HG02763 (cell line): ENCODE data around the gene FLT3.
"Not testable (repeated sequence)": the region's sequence is repeated elsewhere in the genome, so short reads cannot be mapped to it uniquely, and the experiment has no call there.

Experiments used
- ATAC-seq: cut with Tn5 transposase; IDR thresholded peaks from one replicate; pipeline ENCODE4 v1.9.1; 2021; ENCODE audit warnings: mild to moderate bottlenecking, moderate library complexity; ENCODE audit not compliant: unreplicated experiment

The FLT3 gene

DNA sequence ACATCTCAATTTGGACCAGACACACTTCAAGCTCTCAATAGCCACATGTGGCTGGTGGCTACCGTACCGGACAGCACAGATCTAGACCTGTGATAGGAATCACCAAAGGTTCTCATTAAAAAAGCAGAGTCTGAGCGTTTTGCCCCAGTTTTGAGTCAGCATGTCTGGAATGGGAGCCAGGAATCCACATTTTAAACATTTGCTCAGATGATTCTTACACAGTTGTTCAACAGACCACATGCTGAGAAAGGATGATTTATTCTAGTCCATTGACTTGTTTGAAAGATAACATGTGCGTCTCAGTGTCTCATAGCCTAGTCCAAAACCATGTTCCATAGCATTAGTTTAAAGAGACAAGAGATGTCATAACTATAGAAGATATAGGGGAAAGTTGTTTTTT is 53.4 kb downstream of the FLT3 start:
- ATAC-seq, result no peak

- ATAC-seq, result no peak
Observed at GRCh38 chr13:28045861-28046260, 54.5 kb downstream of the FLT3 start.

GRCh38 chr13:28044608-28045007 is 55.8 kb downstream of the FLT3 start:
- no peak for ATAC-seq

GRCh38 chr13:28043224-28043623 is 57.2 kb downstream of the FLT3 start:
- ATAC-seq, result no peak

DNA sequence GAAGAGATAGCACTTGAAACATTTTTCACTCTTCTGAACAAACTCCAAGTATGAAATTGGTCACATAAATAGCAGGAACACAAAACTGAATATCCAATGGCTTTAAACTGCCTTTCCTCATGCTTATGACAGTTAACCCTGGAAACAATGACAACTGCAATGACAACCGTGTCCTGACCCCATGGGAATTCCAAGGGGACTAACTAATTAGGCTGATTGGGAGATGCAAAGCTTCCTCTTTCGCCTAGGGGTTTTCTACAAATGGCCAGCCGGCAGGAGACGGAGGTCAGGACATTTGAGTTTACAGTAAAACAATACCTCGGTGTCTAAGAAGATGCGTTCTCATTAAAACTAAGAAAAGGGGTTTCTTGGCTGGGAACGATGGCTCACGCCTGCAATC is 58.9 kb downstream of the FLT3 start:
- ATAC-seq, result no peak

DNA sequence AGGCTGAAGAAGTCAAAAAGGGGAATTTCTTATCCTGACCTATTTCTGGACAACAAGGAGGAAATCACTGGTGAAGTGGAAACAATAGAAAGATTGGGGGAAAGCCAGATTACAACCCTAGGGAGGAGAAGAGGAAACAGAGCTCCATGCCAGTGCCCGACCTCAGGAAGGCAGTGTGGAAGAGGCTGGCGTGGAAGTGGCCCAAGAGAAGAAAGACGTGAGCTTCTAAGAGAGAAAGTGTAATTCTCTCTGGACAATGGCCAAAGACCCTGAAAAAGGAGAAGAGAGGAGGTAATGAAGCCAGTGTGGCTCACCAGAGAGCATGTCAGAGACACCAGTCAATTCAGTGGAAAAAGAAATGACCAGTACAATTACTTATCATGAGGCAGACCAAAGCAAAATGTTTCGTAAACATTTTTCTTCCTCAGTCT is 59.3 kb downstream of the FLT3 start:
- ATAC-seq, result no peak

DNA sequence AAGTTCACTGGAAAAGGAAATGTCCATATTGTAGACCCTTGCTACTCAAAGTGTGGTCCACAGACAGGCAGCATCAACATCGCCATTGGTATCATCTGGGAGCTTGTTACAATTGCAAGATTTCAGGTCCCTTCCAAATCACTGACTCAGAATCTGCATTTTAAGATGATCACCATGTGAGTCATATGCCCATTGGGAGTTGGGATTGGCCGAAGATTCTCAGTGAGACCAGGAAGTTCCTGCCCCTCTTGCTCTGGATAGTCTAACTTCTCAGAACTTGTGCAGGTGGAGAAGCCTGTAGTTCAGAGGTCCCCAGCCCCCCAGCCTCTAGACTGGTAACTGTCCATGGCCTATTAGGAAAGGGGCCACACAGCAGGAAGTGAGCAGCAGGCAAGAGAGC is 63.0 kb downstream of the FLT3 start:
- no peak for ATAC-seq

- no peak for ATAC-seq
Observed at GRCh38 chr13:28035146-28035782, 65.1 kb downstream of the FLT3 start.

- ATAC-seq, result no peak
Observed at GRCh38 chr13:28033894-28034655, 66.3 kb downstream of the FLT3 start.

DNA sequence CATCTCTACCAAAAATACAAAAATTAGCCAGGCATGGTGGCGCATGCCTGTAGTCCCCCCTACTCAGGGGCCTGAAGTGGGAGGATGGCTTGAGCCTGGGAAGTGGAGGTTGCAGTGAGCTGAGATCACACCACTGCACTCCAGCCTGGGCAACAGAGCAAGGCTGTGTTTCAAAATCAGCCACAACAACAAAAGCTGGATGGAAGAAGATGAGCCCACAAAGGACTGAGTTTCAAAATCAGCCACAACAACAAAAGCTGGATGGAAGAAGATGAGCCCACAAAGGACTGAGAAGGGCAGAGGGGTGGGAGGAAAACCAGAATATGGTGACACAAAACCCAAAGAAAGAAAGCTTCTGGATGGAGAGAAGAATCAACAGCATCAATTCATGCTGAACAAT is 67.9 kb downstream of the FLT3 start:
- not testable (repeated sequence) for ATAC-seq

DNA sequence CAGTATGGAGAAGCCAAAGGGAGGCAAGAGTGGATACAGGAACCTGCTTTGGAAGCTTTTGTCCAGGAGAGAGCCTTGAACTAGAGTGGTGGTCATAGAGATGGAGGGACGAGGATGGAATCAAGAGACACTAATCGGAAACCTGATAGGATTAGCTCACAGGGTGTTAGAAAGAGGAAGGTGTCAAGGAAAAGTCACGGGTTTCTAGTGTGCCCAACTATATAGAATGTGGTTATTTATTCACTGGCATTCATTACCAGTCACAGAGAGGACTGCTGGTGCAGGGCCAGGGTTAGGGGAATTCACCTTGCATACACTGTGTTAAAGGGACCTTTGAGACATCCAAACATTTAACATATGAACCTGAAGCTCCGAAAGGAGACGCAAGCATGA is 68.5 kb downstream of the FLT3 start:
- no peak for ATAC-seq

DNA sequence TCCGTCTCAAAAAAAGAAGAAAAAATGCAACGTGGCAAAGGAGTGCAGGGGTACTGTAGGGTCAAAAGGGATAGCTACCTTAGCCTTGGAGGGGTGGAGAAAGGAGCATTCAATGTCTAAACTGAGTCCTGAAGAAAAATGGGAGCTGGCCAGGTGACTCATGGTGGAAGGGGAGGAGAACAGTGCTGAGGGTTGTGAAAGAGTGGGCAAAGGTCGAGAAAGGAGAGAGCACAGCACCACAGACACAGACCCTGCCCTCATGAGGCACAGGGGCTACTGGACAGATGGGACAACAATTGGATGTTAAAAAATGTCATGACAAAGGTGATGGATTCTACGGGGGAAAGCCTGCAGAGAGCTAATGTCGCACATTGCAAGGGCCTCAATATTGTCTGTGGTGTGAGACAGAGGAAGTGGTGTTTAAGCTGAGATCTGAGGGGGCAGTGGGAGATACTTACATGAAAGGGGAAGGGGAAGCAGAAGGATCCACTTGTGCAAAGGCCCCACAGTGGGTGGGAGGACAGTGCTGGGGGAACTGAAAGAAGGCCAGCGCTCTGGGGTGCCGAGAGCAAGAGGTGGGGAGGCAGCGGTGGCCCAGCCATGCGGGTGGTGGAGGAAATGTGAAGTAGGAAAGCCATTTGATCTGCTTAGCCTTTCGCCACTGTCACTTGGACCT is 69.0 kb downstream of the FLT3 start:
- no peak for ATAC-seq

GRCh38 chr13:28027607-28028364 is 72.6 kb downstream of the FLT3 start:
- no peak for ATAC-seq

GRCh38 chr13:28027071-28027470 is 73.3 kb downstream of the FLT3 start:
- ATAC-seq, result no peak

GRCh38 chr13:28026508-28026907 is 73.9 kb downstream of the FLT3 start:
- no peak for ATAC-seq

DNA sequence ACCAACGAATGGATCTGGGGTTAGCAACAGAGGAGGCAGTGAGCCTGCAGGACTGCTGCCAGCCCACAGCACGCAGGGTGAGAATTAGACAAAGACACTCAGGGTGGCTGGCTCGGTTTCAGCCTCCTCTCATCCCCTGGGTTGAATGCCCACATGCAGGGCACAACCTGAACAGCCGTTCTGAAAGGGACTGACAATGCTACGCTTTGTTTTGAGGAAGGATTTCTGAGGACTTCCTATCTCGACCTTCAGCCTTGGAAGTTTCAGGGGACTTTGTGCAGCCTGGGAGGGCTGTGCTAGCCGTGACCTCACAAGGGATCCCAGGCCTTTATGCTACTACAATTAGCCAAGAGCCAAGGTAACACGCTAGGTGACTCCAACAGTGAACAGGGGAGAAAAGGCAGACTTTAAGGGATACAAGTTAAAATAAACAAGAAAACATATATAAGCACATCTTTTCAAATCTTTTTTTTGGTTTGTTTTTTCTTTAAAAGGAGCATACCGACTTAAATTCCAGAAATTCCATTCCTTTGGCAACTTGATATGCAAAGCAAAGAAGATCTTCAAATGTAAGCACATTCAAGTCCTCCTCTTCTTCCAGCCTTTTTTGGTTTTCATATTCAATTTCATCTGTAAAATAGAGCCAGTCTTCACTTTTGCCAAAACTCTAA is 77.4 kb downstream of the FLT3 start:
- no peak for ATAC-seq

GRCh38 chr13:28014301-28014700 is 86.1 kb downstream of the FLT3 start:
- no peak for ATAC-seq

DNA sequence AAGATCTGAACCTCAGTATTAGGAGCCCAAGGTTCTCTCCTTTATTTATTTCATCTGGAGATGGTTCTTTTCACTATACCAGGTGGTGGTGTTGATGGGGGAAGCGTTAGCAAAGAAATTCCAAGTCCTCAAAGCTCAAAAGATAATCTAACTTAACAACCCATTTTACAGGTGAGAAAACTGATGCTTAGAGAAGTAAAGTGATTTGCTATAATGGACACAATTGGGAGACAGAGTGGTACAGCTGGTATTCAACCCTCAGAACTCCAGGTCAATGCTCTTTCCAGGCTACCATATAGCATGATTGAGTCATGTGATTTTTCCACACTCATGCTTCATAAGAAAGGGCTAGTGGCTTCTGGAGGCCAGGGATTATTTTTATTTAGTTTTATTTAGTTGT is 86.9 kb downstream of the FLT3 start:
- no peak for ATAC-seq

DNA sequence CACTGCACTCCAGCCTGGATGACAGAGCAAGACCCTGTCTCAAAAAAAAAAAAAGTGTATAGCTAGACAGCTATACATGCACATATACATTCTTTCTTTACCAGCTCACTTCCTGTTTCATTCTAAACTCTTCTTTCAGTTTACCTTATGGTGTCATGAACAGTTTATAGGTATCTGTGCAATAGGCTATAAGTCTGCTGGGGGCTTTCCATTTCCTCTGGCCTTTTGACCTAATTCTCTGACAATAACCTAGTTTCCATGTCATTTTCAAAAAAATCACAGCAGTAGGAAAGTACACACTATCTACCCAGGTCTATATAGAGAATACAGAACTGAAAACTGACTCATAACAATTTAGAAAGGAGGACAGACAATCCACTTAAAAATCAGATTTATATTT is 87.5 kb downstream of the FLT3 start:
- peak; percentile 69 for ATAC-seq

DNA sequence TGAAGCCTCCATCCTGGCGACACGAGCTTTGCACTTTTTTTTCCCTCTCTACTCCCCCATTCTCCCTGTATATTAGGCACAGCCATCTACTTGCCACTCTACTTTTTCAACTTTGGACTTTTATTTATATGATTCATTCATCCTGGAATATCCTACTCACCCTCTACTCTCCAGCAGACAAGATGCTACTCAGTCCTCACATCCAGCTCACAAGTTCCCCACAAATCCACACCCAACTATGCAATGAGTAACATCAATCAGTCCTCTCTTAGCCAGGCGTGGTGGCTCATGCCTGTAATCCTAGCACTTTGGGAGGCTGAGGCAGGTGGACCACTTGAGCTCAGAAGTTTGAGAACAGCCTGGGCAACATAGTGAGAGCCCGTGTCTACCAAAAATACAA is 88.0 kb downstream of the FLT3 start:
- ATAC-seq, result no peak

- no peak for ATAC-seq
Observed at GRCh38 chr13:28010046-28010445, 90.3 kb downstream of the FLT3 start.
